Activated effector memory CD4-positive, alpha-beta T cell treated with anti-CD3 and anti-CD28 coated beads, Interleukin-2, amount 50 U/mL, for 16 hours (primary cell): ENCODE results near the gene FOXO3B.
"Not testable (repeated sequence)": the region's sequence is repeated elsewhere in the genome, so short reads cannot be mapped to it uniquely, and the experiment has no call there.

Experiments
- DNase-seq: peaks from one replicate; pipeline ENCODE4 v3.0.0-alpha.2; 2020

FOXO3B gene

DNA sequence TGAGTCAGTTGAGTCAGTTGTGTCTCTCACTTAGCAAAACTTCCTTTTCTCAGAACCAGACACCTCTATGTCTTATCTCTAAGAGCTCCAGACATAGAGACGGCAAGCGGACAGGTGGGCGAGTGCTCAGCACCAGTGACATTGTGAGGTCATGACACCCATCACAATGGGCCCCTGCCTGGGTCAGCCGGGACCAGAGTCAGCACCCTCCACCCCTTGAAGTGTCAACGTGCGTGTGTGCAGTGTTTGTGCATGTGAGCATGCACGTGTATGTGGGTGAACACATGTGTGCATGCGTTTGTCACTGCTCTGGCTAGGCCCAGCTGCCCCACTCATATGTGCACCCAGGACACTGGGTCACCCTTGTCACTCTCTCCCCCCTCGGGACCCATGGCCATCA is 37.8 kb downstream of the FOXO3B start, which contains the start of gene TBC1D28:
TBC1D28 (minus strand) TSS at position 101 of the 400 bp plus-strand sequence. CDS start 3,039 bp downstream, outside the sequence.
- not testable (repeated sequence) for DNase-seq

DNA sequence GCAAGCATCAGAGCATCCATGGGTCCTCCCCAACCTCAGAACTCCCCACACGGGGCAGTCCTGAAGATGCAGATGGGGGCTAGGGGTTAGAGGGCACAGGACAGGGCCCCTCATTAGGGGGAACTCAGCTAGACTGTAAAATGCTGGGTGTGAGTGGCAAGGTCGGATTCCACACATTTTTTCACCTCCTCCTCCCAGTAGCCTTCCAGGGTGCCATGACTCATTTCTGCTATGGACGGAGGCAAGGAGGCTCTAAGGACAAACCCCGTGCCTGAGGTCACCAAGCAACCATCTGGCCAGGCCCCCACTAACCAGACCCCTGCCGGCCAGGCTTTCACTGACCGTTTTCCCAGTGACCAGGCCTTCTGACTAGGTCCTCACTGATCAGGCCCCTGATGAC is 39.0 kb downstream of the FOXO3B start:
- not testable (repeated sequence) for DNase-seq

DNA sequence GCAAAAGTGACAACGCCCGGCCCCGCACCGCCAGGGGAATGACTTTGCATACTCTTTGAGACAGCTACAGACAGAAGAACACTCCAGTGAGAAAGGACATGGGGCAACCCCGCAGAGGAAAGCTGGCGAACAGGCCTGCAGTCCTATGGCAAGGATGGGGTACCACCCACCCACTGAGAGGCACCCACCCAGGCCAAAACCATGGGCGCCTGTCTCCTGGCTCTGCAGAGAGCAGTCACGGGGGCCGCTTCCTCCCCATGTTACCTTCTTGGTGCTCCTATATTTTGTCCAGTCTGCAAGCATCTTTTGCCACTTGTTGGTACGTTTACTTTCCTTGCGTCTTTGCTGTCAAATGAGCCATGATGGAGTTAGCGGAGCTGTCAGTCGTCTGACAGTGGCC is 43.8 kb downstream of the FOXO3B start:
- DNase-seq: not testable (repeated sequence)

DNA sequence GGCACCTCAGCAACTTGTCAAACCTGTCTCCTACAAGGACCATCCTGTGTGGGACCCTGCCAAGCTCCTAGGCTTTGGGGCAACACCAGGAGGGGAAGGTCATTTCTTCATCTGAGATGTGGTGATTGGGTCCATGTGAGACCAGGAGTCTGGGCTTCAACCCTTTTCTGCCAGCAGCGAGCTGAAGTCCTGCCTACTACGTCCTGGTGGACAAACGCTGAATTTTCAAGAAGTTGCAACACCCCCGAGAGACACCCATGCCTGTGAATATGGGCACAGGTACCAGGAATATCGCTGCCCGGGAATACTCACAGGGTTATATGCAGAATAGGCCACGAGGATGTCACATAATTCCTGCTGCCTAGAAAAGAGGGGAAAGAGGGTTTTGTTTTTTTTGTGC is 45.9 kb downstream of the FOXO3B start:
- not testable (repeated sequence) for DNase-seq

DNA sequence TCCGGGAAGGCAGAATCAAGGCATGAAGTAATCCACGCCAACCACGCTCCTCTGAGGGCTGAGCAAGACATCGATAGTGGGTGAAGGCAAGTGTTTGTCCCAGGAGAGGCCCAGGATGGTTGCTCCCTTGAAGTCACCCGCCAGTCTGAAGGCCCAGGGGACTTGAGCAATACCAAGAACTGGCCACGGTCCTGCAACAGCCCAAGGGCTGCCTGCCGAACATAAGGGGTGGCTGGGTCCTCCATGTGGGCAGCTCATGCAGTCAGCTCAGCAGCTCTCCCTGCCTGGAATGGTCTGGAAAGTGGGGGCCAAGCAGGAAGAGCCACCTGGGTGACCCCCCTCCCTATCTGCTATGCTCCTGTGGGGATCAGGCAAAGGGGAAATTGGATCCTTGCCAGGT is 46.3 kb downstream of the FOXO3B start:
- DNase-seq: not testable (repeated sequence)

DNA sequence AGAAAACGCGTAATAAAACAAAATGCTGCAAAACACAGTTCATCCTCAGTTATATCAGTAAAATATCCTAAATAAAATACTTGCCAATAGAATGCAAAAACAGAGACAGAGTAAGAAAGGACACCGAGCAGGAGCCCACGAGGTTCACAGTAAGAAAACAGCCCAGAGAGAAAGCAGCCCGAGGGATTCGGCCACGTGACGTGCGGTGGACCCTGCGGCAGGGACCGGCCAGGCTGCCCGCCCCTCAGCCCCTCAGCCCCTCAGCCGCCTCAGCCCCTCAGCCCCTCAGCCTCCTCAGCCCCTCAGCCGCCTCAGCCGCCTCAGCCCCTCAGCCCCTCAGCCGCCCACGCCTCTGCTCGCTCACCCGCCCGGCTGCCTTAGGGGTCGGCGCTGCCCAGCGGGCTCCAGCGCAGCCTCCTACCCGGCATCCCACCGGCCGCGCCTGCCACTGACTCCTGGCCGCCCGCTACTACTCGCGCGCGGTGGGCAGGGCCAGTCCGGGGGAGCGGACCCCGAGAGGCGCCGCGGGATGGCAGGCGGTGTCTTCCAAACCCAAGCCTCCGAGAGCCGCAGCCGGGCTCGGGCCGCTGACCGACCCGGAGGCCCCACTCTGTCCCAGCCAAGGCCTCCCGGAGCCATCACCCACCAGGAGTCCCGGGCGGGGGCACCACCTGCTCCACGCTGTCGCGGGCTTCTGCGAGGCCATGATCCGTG is 47.4 kb downstream of the FOXO3B start:
- not testable (repeated sequence) for DNase-seq
